MG63 (cell line): ENCODE results near the gene GRM2. TPM values are rescaled to one million over a fixed set of nuclear protein-coding genes. Genes with fewer than 3 reads are reported as not detected.

Source experiments
- DNase-seq: peaks from one replicate; pipeline ENCODE4 v3.0.0-alpha.2; 2020
- H3K27me3 ChIP-seq: fragments of 250-450 bp; sonication (Bioruptor Pico); 2 replicates; pipeline ENCODE4 v1.5.1; 2020; ENCODE audit warnings: mild to moderate bottlenecking, moderate library complexity
- H3K36me3 ChIP-seq: fragments of 250-450 bp; sonication (Bioruptor Pico); 2 replicates; pipeline ENCODE4 v1.5.1; 2020; ENCODE audit warnings: mild to moderate bottlenecking, moderate library complexity
- H3K4me3 ChIP-seq: fragments of 250-450 bp; sonication (Bioruptor Pico); 2 replicates; pipeline ENCODE4 v1.5.1; 2020; ENCODE audit warnings: mild to moderate bottlenecking, moderate library complexity
- H3K9me3 ChIP-seq: fragments of 250-450 bp; sonication (Bioruptor Pico); 2 replicates; pipeline ENCODE4 v1.5.1; 2020; ENCODE audit warnings: mild to moderate bottlenecking, moderate library complexity
- total RNA-seq: library from RNA; depleted of rRNA; stranded (reverse); fragments of >200 nt; shearing (Covaris generic); gene quantifications from 2 replicates; pipeline ENCODE4 v1.2.3, GENCODE V29; 2014; ENCODE audit warnings: low replicate concordance

GRM2 gene
- total RNA-seq, 1 experiment from 2014 or later = not detected

GRCh38 chr3:51712038-51712420 is 5.2 kb downstream of the GRM2 start:
- no peak for DNase-seq
- H3K27me3 ChIP-seq = no peaks in the 10 kb centered on the region
- H3K36me3 ChIP-seq = no peaks in the 10 kb centered on the region
- H3K4me3 ChIP-seq = no peak overlapping the region
- H3K9me3 ChIP-seq = no peaks in the 10 kb centered on the region

- H3K9me3 ChIP-seq = no peaks in the 10 kb centered on the region
- no peaks in the 10 kb centered on the region for H3K27me3 ChIP-seq
- no peaks in the 10 kb centered on the region for H3K36me3 ChIP-seq
- no peak for DNase-seq
- no peak overlapping the region for H3K4me3 ChIP-seq
These were observed 5.7 kb downstream of the GRM2 start for GRCh38 chr3:51712511-51712931.

- Histone ChIP-seq H3K9me3 (no peaks in the 10 kb centered on the region), H3K36me3 (no peaks in the 10 kb centered on the region), H3K27me3 (no peaks in the 10 kb centered on the region), H3K4me3 (no peak overlapping the region)
- DNase-seq = no peak
These were observed 6.1 kb downstream of the GRM2 start for GRCh38 chr3:51712963-51713362.

DNA sequence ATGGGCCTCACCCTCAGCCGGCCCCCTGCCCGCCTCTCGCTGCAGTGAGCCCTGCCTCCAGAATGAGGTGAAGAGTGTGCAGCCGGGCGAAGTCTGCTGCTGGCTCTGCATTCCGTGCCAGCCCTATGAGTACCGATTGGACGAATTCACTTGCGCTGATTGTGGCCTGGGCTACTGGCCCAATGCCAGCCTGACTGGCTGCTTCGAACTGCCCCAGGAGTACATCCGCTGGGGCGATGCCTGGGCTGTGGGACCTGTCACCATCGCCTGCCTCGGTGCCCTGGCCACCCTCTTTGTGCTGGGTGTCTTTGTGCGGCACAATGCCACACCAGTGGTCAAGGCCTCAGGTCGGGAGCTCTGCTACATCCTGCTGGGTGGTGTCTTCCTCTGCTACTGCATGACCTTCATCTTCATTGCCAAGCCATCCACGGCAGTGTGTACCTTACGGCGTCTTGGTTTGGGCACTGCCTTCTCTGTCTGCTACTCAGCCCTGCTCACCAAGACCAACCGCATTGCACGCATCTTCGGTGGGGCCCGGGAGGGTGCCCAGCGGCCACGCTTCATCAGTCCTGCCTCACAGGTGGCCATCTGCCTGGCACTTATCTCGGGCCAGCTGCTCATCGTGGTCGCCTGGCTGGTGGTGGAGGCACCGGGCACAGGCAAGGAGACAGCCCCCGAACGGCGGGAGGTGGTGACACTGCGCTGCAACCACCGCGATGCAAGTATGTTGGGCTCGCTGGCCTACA is 8.5 kb downstream of the GRM2 start:
- Histone ChIP-seq H3K27me3 (no peaks in the 10 kb centered on the region), H3K36me3 (no peaks in the 10 kb centered on the region), H3K4me3 (no peak overlapping the region), H3K9me3 (no peaks in the 10 kb centered on the region)
- no peak for DNase-seq

DNA sequence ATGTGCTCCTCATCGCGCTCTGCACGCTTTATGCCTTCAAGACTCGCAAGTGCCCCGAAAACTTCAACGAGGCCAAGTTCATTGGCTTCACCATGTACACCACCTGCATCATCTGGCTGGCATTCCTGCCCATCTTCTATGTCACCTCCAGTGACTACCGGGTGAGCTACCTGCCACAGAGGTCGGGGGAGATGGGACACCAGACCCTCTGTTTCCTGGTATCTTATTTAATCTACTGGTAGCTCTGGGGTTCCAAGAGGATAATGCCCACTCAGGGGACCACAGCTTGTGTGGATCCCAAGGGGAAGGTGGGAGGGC is 9.1 kb downstream of the GRM2 start:
- DNase-seq = no peak
- H3K36me3 ChIP-seq = no peaks in the 10 kb centered on the region
- no peaks in the 10 kb centered on the region for H3K9me3 ChIP-seq
- H3K4me3 ChIP-seq = no peak overlapping the region
- no peaks in the 10 kb centered on the region for H3K27me3 ChIP-seq

GRCh38 chr3:51716805-51717204 is 9.9 kb downstream of the GRM2 start:
- Histone ChIP-seq H3K27me3 (no peaks in the 10 kb centered on the region), H3K9me3 (no peaks in the 10 kb centered on the region), H3K4me3 (no peak overlapping the region), H3K36me3 (no peaks in the 10 kb centered on the region)
- no peak for DNase-seq

DNA sequence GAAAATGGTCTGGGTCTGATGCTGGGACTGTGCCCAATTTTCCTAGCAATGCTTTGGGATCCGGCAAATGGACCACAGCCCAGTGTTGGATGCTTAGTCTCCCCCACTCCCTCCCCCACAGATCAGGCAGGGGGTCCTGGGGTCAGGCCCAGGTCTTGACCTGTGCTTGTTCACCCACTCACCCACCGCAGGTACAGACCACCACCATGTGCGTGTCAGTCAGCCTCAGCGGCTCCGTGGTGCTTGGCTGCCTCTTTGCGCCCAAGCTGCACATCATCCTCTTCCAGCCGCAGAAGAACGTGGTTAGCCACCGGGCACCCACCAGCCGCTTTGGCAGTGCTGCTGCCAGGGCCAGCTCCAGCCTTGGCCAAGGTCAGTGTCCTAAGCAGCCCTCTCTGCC is 10.6 kb downstream of the GRM2 start:
- H3K27me3 ChIP-seq = no peaks in the 10 kb centered on the region
- no peaks in the 10 kb centered on the region for H3K36me3 ChIP-seq
- no peaks in the 10 kb centered on the region for H3K9me3 ChIP-seq
- no peak for DNase-seq
- H3K4me3 ChIP-seq = no peak overlapping the region

- Histone ChIP-seq H3K9me3 (no peaks in the 10 kb centered on the region), H3K4me3 (no peak overlapping the region), H3K36me3 (no peaks in the 10 kb centered on the region), H3K27me3 (no peaks in the 10 kb centered on the region)
- no peak for DNase-seq
These were observed 11.1 kb downstream of the GRM2 start for GRCh38 chr3:51717947-51718346.

DNA sequence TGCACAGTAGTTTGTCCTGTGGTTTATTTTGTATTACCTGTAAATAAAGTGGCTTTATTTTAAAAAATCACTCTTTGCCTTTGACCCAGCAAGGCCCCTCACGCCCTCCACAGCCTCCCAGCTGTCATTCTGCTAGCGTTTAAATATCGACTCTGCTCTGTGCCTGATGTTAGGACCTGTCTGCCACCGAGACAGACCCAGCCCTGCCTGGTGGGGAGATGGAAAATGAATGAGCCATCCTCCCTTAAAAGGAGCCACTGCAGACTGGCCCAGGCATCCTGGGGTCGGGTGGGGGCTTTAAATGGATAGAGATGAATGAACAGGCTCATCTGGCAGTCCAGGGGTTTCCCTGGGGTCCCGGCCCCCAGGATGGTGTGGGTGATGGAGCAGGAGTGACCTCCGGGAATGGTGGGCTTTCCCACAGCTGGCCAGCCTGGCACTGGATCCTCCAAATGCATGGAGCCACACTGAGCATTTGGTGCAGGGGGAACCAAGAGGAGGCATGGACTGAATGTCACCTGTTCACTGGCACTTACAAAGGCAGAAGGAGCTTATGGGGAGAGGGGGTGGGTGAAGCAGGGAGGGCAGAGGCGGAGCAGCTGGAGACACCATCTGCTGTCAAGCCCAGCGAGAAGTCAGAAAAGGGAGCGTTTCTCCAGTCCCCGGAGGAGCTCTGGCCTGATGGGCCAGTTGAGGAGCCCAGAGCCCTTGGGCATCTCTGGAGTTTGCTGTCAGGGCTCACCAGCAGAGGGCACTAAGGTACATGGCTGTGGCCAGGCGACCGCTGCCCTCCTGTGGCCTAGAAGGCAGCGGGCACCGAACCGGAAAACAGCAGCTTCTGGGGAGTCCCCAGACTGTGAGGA is 11.9 kb downstream of the GRM2 start:
- Histone ChIP-seq H3K4me3 (no peak overlapping the region), H3K36me3 (no peaks in the 10 kb centered on the region), H3K9me3 (no peaks in the 10 kb centered on the region), H3K27me3 (no peaks in the 10 kb centered on the region)
- DNase-seq = peak; percentile 46

DNA sequence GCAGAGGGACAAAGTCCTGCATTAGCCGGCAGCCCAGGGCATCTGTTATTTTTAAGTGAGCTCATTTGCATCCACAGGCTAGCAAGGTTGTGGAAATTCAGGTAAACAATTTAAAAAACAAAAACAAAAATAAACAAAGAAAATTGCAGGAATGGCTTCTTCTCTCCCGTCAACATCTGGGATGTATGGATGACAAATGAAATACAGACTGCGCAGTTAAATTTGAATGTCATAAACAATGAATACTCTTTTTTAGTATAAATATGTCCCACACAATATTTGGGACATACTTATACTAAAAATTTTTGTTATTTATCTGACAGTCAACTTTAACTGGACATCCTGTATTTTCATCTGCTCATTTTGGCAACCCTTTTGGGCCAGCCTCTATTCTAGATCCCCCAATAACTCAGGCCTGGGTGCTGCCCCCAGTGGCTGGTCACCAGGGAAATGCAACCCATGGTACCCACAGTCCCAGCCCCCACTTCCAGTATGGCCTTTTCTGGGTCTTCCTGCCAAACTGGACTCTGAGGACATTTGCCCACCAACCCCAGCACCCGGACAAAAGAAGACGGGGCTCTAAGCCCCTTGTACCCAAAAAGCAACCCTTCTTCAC is 12.7 kb downstream of the GRM2 start:
- no peak for DNase-seq
- H3K36me3 ChIP-seq = no peaks in the 10 kb centered on the region

DNA sequence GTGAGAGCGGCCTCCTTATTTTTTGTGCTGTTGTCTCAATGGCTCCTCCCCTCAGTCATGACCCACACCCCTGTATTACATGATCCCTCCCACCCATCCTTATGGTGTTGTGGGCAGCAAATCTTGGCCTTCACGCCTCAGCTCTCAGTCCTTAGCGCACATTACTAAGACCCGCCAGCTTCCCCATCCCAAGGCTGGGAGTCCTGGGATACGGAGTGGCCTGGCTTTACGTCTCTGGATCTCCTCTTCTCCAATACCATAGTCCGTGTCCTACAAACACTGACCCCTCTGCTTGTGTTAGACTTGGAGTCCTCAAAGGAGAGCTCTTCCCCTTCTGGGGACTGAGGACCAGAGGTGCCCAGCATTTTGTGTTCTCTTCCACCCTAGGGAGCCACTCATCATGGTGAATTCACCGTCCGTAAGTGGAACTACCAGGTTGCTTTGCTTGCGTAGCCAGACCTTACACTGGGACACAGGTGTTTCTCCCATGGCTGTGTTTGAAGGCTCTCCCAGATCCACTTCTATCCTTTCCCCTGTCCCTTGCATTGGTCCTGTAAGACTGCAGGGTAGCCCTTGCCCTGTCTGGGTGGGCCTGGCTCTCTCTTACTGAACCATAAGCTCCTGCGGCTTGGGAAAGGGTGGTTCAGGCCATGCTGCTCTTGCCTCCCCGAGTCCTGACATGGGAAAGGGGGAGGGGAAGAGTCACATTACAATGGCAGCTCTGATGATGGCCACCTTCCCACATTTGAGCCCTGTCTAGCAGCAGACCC is 13.6 kb downstream of the GRM2 start:
- DNase-seq = no peak
- Histone ChIP-seq H3K9me3 (no peaks in the 10 kb centered on the region), H3K27me3 (no peaks in the 10 kb centered on the region), H3K4me3 (no peak overlapping the region), H3K36me3 (no peaks in the 10 kb centered on the region)

More for the DNA sequence above, 12.7 kb downstream of the GRM2 start:
- Histone ChIP-seq H3K4me3 (no peak overlapping the region), H3K27me3 (no peaks in the 10 kb centered on the region), H3K9me3 (no peaks in the 10 kb centered on the region)

DNA sequence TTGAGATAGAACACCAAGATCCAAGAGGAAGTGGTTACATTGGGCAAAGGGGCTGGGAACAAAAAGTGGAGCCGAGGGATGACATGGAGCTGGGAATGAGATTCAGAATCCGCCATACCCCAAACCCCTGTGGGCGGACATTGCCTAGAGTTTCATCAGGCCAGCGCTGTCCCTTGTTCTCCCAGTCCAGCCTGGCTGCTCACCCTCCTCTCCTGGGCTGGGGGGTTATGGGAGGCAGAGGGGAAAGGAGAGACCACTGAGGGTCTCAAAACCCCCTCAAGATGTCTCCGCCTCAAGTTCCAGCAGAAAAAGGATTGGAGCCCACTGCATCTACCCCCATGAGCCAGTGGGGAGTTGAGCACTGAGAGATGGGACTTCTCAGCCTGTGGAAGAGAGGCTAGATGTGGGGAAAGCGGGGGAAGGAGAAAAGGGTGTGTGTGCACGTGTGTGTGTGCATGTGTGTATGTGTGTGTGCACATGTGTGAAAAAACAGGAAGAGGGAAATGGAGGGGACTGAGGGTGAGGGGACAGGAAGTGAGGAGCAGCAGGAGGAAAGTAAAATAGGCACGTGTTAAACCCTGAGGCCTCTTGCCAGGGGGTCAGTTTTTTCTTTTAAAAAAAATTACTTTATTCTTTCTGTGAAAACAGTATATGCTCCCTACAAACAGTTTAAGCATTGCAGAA is 14.3 kb downstream of the GRM2 start:
- Histone ChIP-seq H3K4me3 (no peak overlapping the region), H3K9me3 (no peaks in the 10 kb centered on the region)

GRCh38 chr3:51722362-51722761 is 15.5 kb downstream of the GRM2 start:
- H3K36me3 ChIP-seq = no peaks in the 10 kb centered on the region

More for the DNA sequence above, 14.3 kb downstream of the GRM2 start:
- no peak for DNase-seq
- H3K27me3 ChIP-seq = no peaks in the 10 kb centered on the region
- H3K36me3 ChIP-seq = no peaks in the 10 kb centered on the region

GRCh38 chr3:51727500-51727899 is 20.6 kb downstream of the GRM2 start:
- no peaks in the 10 kb centered on the region for H3K9me3 ChIP-seq
- no peak for DNase-seq
- H3K36me3 ChIP-seq = no peaks in the 10 kb centered on the region
- H3K4me3 ChIP-seq = no peak overlapping the region
- H3K27me3 ChIP-seq = no peaks in the 10 kb centered on the region

More at GRCh38 chr3:51722362-51722761, 15.5 kb downstream of the GRM2 start:
- Histone ChIP-seq H3K4me3 (no peak overlapping the region), H3K27me3 (no peaks in the 10 kb centered on the region), H3K9me3 (no peaks in the 10 kb centered on the region)
- no peak for DNase-seq

DNA sequence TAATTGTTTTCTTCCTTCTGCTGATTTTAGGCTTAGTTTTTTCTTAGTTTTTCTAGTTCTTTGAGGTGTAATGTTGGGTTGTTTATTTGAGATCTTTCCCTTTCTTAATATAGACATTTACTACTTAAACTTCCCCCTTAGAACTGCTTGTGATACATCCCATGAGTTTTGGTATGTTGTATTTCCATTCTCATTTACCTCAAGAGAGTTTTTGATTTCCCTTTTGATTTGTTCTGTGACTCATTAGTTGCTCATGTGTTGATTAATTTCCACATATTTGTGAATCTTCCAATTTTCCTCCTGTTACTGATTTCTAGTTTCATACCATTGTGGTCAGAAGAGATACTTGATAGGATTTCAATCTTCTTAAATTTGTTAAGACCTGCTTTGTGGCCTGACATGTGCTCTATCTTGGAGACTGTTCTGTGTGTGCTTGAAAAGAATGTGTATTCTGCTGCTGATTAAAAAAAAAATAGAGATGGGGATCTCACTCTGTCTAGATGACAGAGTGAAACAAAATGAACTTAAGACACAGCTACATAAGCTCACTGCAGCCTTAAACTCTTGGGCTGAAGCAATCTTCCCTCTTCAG is 22.3 kb downstream of the GRM2 start:
- DNase-seq = no peak
- no peaks in the 10 kb centered on the region for H3K9me3 ChIP-seq
- no peaks in the 10 kb centered on the region for H3K27me3 ChIP-seq
- H3K4me3 ChIP-seq = no peak overlapping the region
- no peaks in the 10 kb centered on the region for H3K36me3 ChIP-seq
